Spleen (tissue), 7 donors: ENCODE data around the gene REC8.

Experiments used
- CTCF ChIP-seq, 11 experiments: fragments of 200-600 bp in 7 of 11; fragments of 450-650 bp in 4 of 11; sonication (generic) in 4 of 11; IDR thresholded peaks in 8 of 11; conservative IDR thresholded peaks in 3 of 11; 1 replicate in 7 of 11; 2 replicates in 4 of 11; pipeline versions ENCODE4 v1.4.0 to v1.8.0; 2016 to 2021; ENCODE audit warnings: antibody characterized with exemption in 11 of 11, inconsistent platforms in 4 of 11, mild to moderate bottlenecking in 1 of 11
- POLR2A ChIP-seq, 3 donors: fragments of 450-650 bp; IDR thresholded peaks; one replicate each; pipeline ENCODE4 v1.5.1; 2017; ENCODE audit warnings: antibody characterized with exemption in 3 of 3, mild to moderate bottlenecking in 1 of 3
- donor health status: DM: no; HTN: no; CAD: no; lungs with moderate emphysema.
- donor health status: DM: no; HTN: no; CAD: no.
- donor health status: DM: no; HTN: no; CAD: no.

GRCh38 chr14:24176599-24176998 is 4.7 kb downstream of the REC8 start:
- TF ChIP-seq CTCF (IDR thresholded peaks at IDR 0.05 in 8 of 11, conservative IDR thresholded peaks at IDR 0.05 in 3 of 11), result no peak
- TF ChIP-seq POLR2A (IDR thresholded peaks at IDR 0.05), result no peak
